Measurements from ENCODE around the gene GRIN2D.

- no peak for TF ChIP-seq POLR2A (IDR thresholded peaks at IDR 0.05)
- TF ChIP-seq CTCF (IDR thresholded peaks at IDR 0.05), result no peak
- TF ChIP-seq EP300 (IDR thresholded peaks at IDR 0.05), result no peak
Measured at GRCh38 chr19:48396016-48396823, 2.8 kb downstream of the GRIN2D start.
